Measurements from ENCODE around the gene MAP1LC3A.

DNA sequence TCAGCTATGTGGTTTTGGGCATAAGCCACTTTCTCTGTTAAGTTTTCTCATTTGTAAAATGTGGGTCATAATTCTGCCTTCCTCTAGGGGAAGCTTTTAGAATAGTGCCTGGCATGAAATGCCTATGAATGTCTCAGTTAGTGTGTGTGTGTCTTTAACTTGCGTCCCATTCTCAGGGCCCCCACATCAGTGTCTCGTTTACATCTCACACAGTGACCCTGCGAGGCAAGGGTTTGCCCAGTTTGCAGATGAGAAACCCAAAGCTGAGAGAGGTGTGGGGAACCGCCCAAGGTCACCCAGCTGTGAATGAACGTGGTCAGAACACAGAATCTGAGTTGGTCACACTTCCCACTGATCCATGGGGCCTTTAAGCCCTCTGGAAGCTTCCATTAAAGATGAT is 28.2 kb upstream of the MAP1LC3A start:
- no peak for TF ChIP-seq TCF4 (CRISPR knock-in tag; IDR thresholded peaks at IDR 0.05; ENCODE audit: borderline replicate concordance)
- no peak for TF ChIP-seq ZFP3 (CRISPR knock-in tag; IDR thresholded peaks at IDR 0.05)
- TF ChIP-seq ZFP30 (CRISPR knock-in tag; IDR thresholded peaks at IDR 0.05), result no peak
- TF ChIP-seq, protein P1, sequence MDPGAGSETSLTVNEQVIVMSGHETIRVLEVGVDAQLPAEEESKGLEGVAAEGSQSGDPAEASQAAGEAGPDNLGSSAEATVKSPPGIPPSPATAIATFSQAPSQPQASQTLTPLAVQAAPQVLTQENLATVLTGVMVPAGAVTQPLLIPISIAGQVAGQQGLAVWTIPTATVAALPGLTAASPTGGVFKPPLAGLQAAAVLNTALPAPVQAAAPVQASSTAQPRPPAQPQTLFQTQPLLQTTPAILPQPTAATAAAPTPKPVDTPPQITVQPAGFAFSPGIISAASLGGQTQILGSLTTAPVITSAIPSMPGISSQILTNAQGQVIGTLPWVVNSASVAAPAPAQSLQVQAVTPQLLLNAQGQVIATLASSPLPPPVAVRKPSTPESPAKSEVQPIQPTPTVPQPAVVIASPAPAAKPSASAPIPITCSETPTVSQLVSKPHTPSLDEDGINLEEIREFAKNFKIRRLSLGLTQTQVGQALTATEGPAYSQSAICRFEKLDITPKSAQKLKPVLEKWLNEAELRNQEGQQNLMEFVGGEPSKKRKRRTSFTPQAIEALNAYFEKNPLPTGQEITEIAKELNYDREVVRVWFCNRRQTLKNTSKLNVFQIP (CRISPR knock-in tag; IDR thresholded peaks at IDR 0.05; ENCODE audit: borderline replicate concordance, low read depth), result no peak
- no peak for TF ChIP-seq RARB (CRISPR knock-in tag; IDR thresholded peaks at IDR 0.05)
- no peak for TF ChIP-seq ZC3H10 (CRISPR knock-in tag; IDR thresholded peaks at IDR 0.05)
- TF ChIP-seq CSDC2 (CRISPR knock-in tag; IDR thresholded peaks at IDR 0.05), result no peak
- no peak for TF ChIP-seq PPARA (CRISPR knock-in tag; IDR thresholded peaks at IDR 0.05; ENCODE audit: borderline replicate concordance)
- TF ChIP-seq, protein P2, sequence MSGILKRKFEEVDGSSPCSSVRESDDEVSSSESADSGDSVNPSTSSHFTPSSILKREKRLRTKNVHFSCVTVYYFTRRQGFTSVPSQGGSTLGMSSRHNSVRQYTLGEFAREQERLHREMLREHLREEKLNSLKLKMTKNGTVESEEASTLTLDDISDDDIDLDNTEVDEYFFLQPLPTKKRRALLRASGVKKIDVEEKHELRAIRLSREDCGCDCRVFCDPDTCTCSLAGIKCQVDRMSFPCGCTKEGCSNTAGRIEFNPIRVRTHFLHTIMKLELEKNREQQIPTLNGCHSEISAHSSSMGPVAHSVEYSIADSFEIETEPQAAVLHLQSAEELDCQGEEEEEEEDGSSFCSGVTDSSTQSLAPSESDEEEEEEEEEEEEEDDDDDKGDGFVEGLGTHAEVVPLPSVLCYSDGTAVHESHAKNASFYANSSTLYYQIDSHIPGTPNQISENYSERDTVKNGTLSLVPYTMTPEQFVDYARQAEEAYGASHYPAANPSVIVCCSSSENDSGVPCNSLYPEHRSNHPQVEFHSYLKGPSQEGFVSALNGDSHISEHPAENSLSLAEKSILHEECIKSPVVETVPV (CRISPR knock-in tag; IDR thresholded peaks at IDR 0.05), result no peak
